H1 (cell line): Measurements from ENCODE around the gene FOXL1. TPM values are rescaled to one million over a fixed set of nuclear protein-coding genes. Genes with fewer than 3 reads are reported as not detected.

Experiments
- CTCF ChIA-PET: fragments of 300-600 bp; sonication (Branson Sonifier 250); formaldehyde crosslinking; loops from one replicate; lab custom pipeline; 2021; ENCODE audit not compliant: partially characterized antibody; lab: Charles Lee
- POLR2A ChIA-PET: fragments of 300-600 bp; sonication (Branson Sonifier 250); formaldehyde crosslinking; loops from one replicate; lab custom pipeline; 2021; ENCODE audit warnings: inconsistent platforms; ENCODE audit not compliant: partially characterized antibody; lab: Charles Lee
- DNase-seq, 2 experiments: peaks; one replicate each; pipeline versions ENCODE4 v3.0.0 to v3.0.0-alpha.2; 2010 to 2022; ENCODE audit warnings: low spot score in 2 of 2, low read depth in 1 of 2, mixed read lengths in 1 of 2
- FAIRE-seq: peaks from 2 replicates; lab custom pipeline; 2011; peaks lifted over from hg19 to GRCh38; lab: Jason Lieb, UNC
- H2AFZ ChIP-seq: 2 replicates; pipeline ENCODE4 v1.8.1; 2012; ENCODE audit warnings: low read length, inconsistent platforms
- H2AK5ac ChIP-seq: 2 replicates; pipeline ENCODE4 v1.6.1; 2013; ENCODE audit warnings: low read depth, low read length
- H2BK120ac ChIP-seq: replicated peaks from 2 replicates; pipeline ENCODE3; 2013; ENCODE audit warnings: low read depth, low read length, inconsistent platforms
- H2BK12ac ChIP-seq: 2 replicates; pipeline ENCODE4 v1.6.1; 2013; ENCODE audit warnings: low read depth, low read length
- H2BK15ac ChIP-seq: 2 replicates; pipeline ENCODE4 v1.6.1; 2013; ENCODE audit warnings: low read length
- H2BK20ac ChIP-seq: 2 replicates; pipeline ENCODE4 v1.6.1; 2013; ENCODE audit warnings: low read length
- H2BK5ac ChIP-seq: 2 replicates; pipeline ENCODE4 v1.6.1; 2013; ENCODE audit warnings: low read depth, low read length
- H3K14ac ChIP-seq: 2 replicates; pipeline ENCODE4 v1.6.1; 2013; ENCODE audit warnings: inconsistent platforms; ENCODE audit not compliant: insufficient read length
- H3K18ac ChIP-seq: 2 replicates; pipeline ENCODE4 v1.6.1; 2013; ENCODE audit warnings: low read length; ENCODE audit errors: extremely low read depth
- H3K23ac ChIP-seq: 2 replicates; pipeline ENCODE4 v1.6.1; 2013; ENCODE audit warnings: inconsistent platforms; ENCODE audit not compliant: insufficient read length
- H3K23me2 ChIP-seq: 2 replicates; pipeline ENCODE4 v1.6.1; 2013; ENCODE audit warnings: low read depth, low read length
- H3K27ac ChIP-seq: 2 replicates; pipeline ENCODE4 v1.6.1; 2011; ENCODE audit warnings: low read depth, low read length, inconsistent platforms
- H3K27me3 ChIP-seq, 4 experiments: replicated peaks in 1 of 4; 1 replicate in 1 of 4; 2 replicates in 3 of 4; pipeline versions ENCODE4 v1.6.1 to v1.8.1; 2011 to 2013; ENCODE audit warnings: low read length in 3 of 4, mild to moderate bottlenecking in 3 of 4, inconsistent platforms in 2 of 4, mixed read lengths in 2 of 4, moderate library complexity in 1 of 4; ENCODE audit not compliant: control insufficient read depth in 3 of 4, insufficient read depth in 3 of 4; ENCODE audit errors: extremely low read depth in 1 of 4
- H3K36me3 ChIP-seq, 4 experiments: 2 replicates each; pipeline versions ENCODE4 v1.6.1 to v1.8.1; 2011 to 2013; ENCODE audit warnings: mild to moderate bottlenecking in 4 of 4, low read length in 3 of 4, moderate library complexity in 2 of 4, control low read depth in 1 of 4, inconsistent platforms in 1 of 4; ENCODE audit not compliant: insufficient read depth in 4 of 4, control insufficient read depth in 2 of 4
- H3K4ac ChIP-seq: replicated peaks from 2 replicates; pipeline ENCODE3; 2013; ENCODE audit warnings: low read length, low read depth, mixed read lengths, inconsistent platforms; ENCODE audit not compliant: insufficient read length
- H3K4me1 ChIP-seq, 4 experiments: replicated peaks in 1 of 4; 1 replicate in 1 of 4; 2 replicates in 3 of 4; pipeline versions ENCODE4 v1.6.1 to v1.8.1; 2011 to 2013; ENCODE audit warnings: low read length in 3 of 4, inconsistent platforms in 2 of 4, mixed read lengths in 1 of 4; ENCODE audit not compliant: insufficient read depth in 4 of 4, control insufficient read depth in 3 of 4
- H3K4me2 ChIP-seq, 2 experiments: 2 replicates each; pipeline versions ENCODE4 v1.6.1 to v1.8.1; 2011 to 2013; ENCODE audit warnings: low read depth in 2 of 2, low read length in 2 of 2, control low read depth in 1 of 2, inconsistent platforms in 1 of 2, mild to moderate bottlenecking in 1 of 2; ENCODE audit not compliant: insufficient read depth in 1 of 2
- H3K4me3 ChIP-seq, 4 experiments: fragments of 200-600, 300-600 bp in 1 of 4; sonication (generic), shearing (Covaris generic), sonication (Bioruptor Twin) in 1 of 4; 2 replicates each; pipeline versions ENCODE4 v1.5.1 to v1.8.1; 2011 to 2016; ENCODE audit warnings: low read length in 4 of 4, low read depth in 3 of 4, control low read depth in 2 of 4, inconsistent platforms in 2 of 4, mild to moderate bottlenecking in 2 of 4, mixed read lengths in 1 of 4, moderate library complexity in 1 of 4; ENCODE audit not compliant: insufficient read depth in 2 of 4; ENCODE audit errors: extremely low read depth in 1 of 4
- H3K56ac ChIP-seq: replicated peaks from 2 replicates; pipeline ENCODE3; 2013; ENCODE audit warnings: low read depth, mild to moderate bottlenecking, mixed read lengths, low read length, inconsistent platforms; ENCODE audit not compliant: insufficient read length
- H3K79me1 ChIP-seq: 2 replicates; pipeline ENCODE4 v1.6.1; 2013; ENCODE audit warnings: low read depth, low read length, control low read depth
- H3K79me2 ChIP-seq, 2 experiments: 2 replicates each; pipeline versions ENCODE4 v1.6.1 to v1.8.1; 2012 to 2013; ENCODE audit warnings: low read length in 2 of 2, mild to moderate bottlenecking in 2 of 2, inconsistent platforms in 1 of 2; ENCODE audit not compliant: insufficient read depth in 2 of 2, control insufficient read depth in 1 of 2
- H3K9ac ChIP-seq, 4 experiments: replicated peaks in 1 of 4; 1 replicate in 1 of 4; 2 replicates in 3 of 4; pipeline versions ENCODE4 v1.6.1 to v1.8.1; 2011 to 2013; ENCODE audit warnings: low read depth in 3 of 4, low read length in 3 of 4, control low read depth in 2 of 4, mild to moderate bottlenecking in 2 of 4, moderate library complexity in 2 of 4, inconsistent platforms in 1 of 4; ENCODE audit errors: extremely low read depth in 1 of 4
- H3K9me3 ChIP-seq, 2 experiments: 2 replicates each; pipeline versions ENCODE4 v1.6.1 to v1.8.1; 2012 to 2013; ENCODE audit warnings: mild to moderate bottlenecking in 2 of 2, moderate library complexity in 2 of 2, control low read depth in 1 of 2, inconsistent platforms in 1 of 2, low read depth in 1 of 2, low read length in 1 of 2, mixed read lengths in 1 of 2; ENCODE audit not compliant: insufficient read depth in 2 of 2
- H4K20me1 ChIP-seq, 2 experiments: replicated peaks in 1 of 2; 2 replicates each; pipeline versions ENCODE3 to v1.8.1; 2011 to 2013; ENCODE audit warnings: inconsistent platforms in 2 of 2, low read length in 2 of 2, mild to moderate bottlenecking in 1 of 2; ENCODE audit not compliant: insufficient read depth in 2 of 2, control insufficient read depth in 1 of 2
- H4K5ac ChIP-seq: 2 replicates; pipeline ENCODE4 v1.6.1; 2013; ENCODE audit warnings: low read length, low read depth, mixed read lengths, inconsistent platforms; ENCODE audit not compliant: insufficient read length
- H4K8ac ChIP-seq: 2 replicates; pipeline ENCODE4 v1.8.0; 2013; ENCODE audit warnings: mild to moderate bottlenecking, moderate library complexity, low read length, inconsistent platforms; ENCODE audit not compliant: insufficient read depth; ENCODE audit errors: extremely low read depth
- H4K91ac ChIP-seq: replicated peaks from 2 replicates; pipeline ENCODE3; 2013; ENCODE audit warnings: low read length, mixed read lengths, inconsistent platforms; ENCODE audit not compliant: insufficient read length
- ASH2L ChIP-seq: fragments of 200-600, 300-600 bp; sonication (generic); IDR thresholded peaks from one replicate; pipeline ENCODE4 v1.7.1; 2017; ENCODE audit warnings: low read length
- BRCA1 ChIP-seq: IDR thresholded peaks from 2 replicates; pipeline ENCODE4 v1.6.1; 2012; ENCODE audit warnings: low read depth, low read length, improper control_type of control experiment
- CHD2 ChIP-seq: IDR thresholded peaks from 2 replicates; pipeline ENCODE4 v1.6.1; 2012; ENCODE audit warnings: low read length, improper control_type of control experiment
- CTBP2 ChIP-seq: IDR thresholded peaks from 2 replicates; pipeline ENCODE4 v1.7.0; 2011; ENCODE audit warnings: borderline replicate concordance, mild to moderate bottlenecking, moderate library complexity, mixed read lengths, low read length; ENCODE audit not compliant: insufficient read depth, insufficient read length
- E2F6 ChIP-seq: IDR thresholded peaks from 2 replicates; pipeline ENCODE4 v1.6.1; 2012; ENCODE audit warnings: inconsistent platforms
- HDAC6 ChIP-seq: IDR thresholded peaks from one replicate; pipeline ENCODE4 v1.7.1; 2012; ENCODE audit warnings: low read depth, mild to moderate bottlenecking, inconsistent platforms, low read length, moderate library complexity
- KDM4A ChIP-seq: IDR thresholded peaks from one replicate; pipeline ENCODE4 v1.7.1; 2012; ENCODE audit warnings: low read depth, mild to moderate bottlenecking, moderate library complexity, low read length, inconsistent platforms; ENCODE audit not compliant: severe bottlenecking
- SIN3A ChIP-seq, 2 experiments: IDR thresholded peaks in 1 of 2; conservative IDR thresholded peaks in 1 of 2; 2 replicates each; pipeline ENCODE4 v1.6.1; 2011 to 2012; ENCODE audit warnings: low read length in 2 of 2, improper control_type of control experiment in 1 of 2, low read depth in 1 of 2, mild to moderate bottlenecking in 1 of 2
- WGBS, 2 experiments: shearing (Covaris generic) in 1 of 2; methylation state at CpG; one replicate each; pipeline versions ENCODE4 v1.1.6 to v1.1.7; 2013 to 2015; ENCODE audit warnings: low lambda C conversion rate in 2 of 2, mixed read lengths in 2 of 2, inconsistent platforms in 1 of 2, low coverage in 1 of 2, missing lambda C conversion rate in 1 of 2; ENCODE audit not compliant: insufficient replicate concordance in 2 of 2, insufficient coverage in 1 of 2, insufficient read length in 1 of 2; ENCODE audit errors: extremely low coverage in 1 of 2, missing lambda C conversion rate in 1 of 2; 5-methylcytosine and 5-hydroxymethylcytosine counted together
- polyA plus RNA-seq, 7 experiments: library from polyadenylated mRNA; depleted of rRNA in 3 of 7; stranded (reverse) in 5 of 7; unstranded in 2 of 7; fragments of >200 nt in 5 of 7; fragments of 200-250 nt in 2 of 7; gene quantifications; 1 replicate in 5 of 7; 2 replicates in 1 of 7; 4 replicates in 1 of 7; pipeline versions ENCODE4 v1.2.1 to v1.2.3, GENCODE V29; 2011 to 2013; ENCODE audit warnings: missing spikeins in 2 of 7, mixed read lengths in 2 of 7
- total RNA-seq: library from RNA; stranded (reverse); fragmentation: NEBNext Ultra II Directional; extraction: Animal tissue kit (Norgen Biotek cat#: 25700); gene quantifications from 2 replicates; pipeline ENCODE4 v1.2.1, GENCODE V29; 2021

FOXL1 gene
- total and polyA plus RNA-seq, 2 of the 8 experiments (the other 6 are each of a cell fraction or from before 2014, with no cell fraction given) = 0.03 TPM; not detected in 1

GRCh38 chr16:86621966-86622365, 43.6 kb downstream of the FOXL1 start:
- Histone ChIP-seq H4K5ac (no peak overlapping the region), H3K79me2 (no peaks in the 10 kb centered on the region), H3K23me2 (no peaks in the 10 kb centered on the region), H3K56ac (no peak overlapping the region), H2BK5ac (no peak overlapping the region), H4K8ac (no peak overlapping the region), H3K4me1 (no peaks in the 10 kb centered on the region; a peak in 1 of 7 replicates), H2AK5ac (no peak overlapping the region), H3K4me2 (no peak overlapping the region), H3K27ac (no peak overlapping the region), H2BK120ac (no peak overlapping the region), H3K27me3 (no peaks in the 10 kb centered on the region), H3K79me1 (no peaks in the 10 kb centered on the region), H4K91ac (no peak overlapping the region), H4K20me1 (no peaks in the 10 kb centered on the region), H3K23ac (no peak overlapping the region), H2BK12ac (no peak overlapping the region), H2AFZ (no peak overlapping the region), H2BK20ac (no peak overlapping the region), H3K4ac (no peak overlapping the region), H3K9me3 (no peaks in the 10 kb centered on the region), H3K4me3 (no peak overlapping the region), H3K9ac (no peak overlapping the region), H2BK15ac (no peak overlapping the region), H3K18ac (no peak overlapping the region), H3K36me3 (no peaks in the 10 kb centered on the region), H3K14ac (no peak overlapping the region)
- TF ChIP-seq ASH2L = no peak
- TF ChIP-seq E2F6 = no peak
- no peak for TF ChIP-seq BRCA1
- no peak for TF ChIP-seq KDM4A
- TF ChIP-seq CTBP2 = no peak
- TF ChIP-seq HDAC6 = no peak
- no peak for TF ChIP-seq CHD2
- no peak for TF ChIP-seq SIN3A (conservative IDR thresholded peaks at IDR 0.05 in 1 of 2, IDR thresholded peaks at IDR 0.05 in 1 of 2; ENCODE audit: low read depth in 1 of 2, low read length in 2 of 2)
- 89% methylated on average over 10 of the region's 10 CpGs; no CpG with 5 or more reads in 1 of the 2 experiments for WGBS, 2 experiments
- FAIRE-seq = no peak
- ChIA-PET POLR2A (no interaction called here), CTCF (interaction anchor here (1.6 kb wide), 1 partner anchor 59 kb away, joined by 6 read pairs; no protein-coding TSS in a partner anchor)
- DNase-seq = no peak
